WI38 (cell line): ENCODE data around the gene XRRA1.
A peak's percentile ranks its signal among the peaks of the same experiment; 100 is the strongest.

ENCODE experiments used
- H3K4me3 ChIP-seq: 2 replicates; pipeline ENCODE4 v1.5.1; 2011; ENCODE audit warnings: low read depth, mild to moderate bottlenecking, control low read depth, low read length
- CTCF ChIP-seq: IDR thresholded peaks from 2 replicates; pipeline ENCODE4 v1.5.1; 2012; ENCODE audit warnings: low read depth, mild to moderate bottlenecking, control low read depth, low read length

XRRA1 gene

GRCh38 chr11:74957937-74958629, 9.2 kb upstream of the XRRA1 start:
- TF ChIP-seq CTCF: no peak
- no peak overlapping the region for H3K4me3 ChIP-seq

GRCh38 chr11:74956397-74957015, 7.6 kb upstream of the XRRA1 start:
- no peak for TF ChIP-seq CTCF
- no peak overlapping the region for H3K4me3 ChIP-seq

- no peak overlapping the region for H3K4me3 ChIP-seq
- no peak for TF ChIP-seq CTCF
Observed at GRCh38 chr11:74954199-74954598, 5.3 kb upstream of the XRRA1 start.

- no peak for TF ChIP-seq CTCF
- H3K4me3 ChIP-seq: no peak overlapping the region
Observed at GRCh38 chr11:74953451-74953850, 4.6 kb upstream of the XRRA1 start.

- H3K4me3 ChIP-seq: no peak overlapping the region
- TF ChIP-seq CTCF: no peak
Observed at GRCh38 chr11:74952752-74953151, 3.9 kb upstream of the XRRA1 start.

GRCh38 chr11:74951226-74951625, 2.3 kb upstream of the XRRA1 start:
- no peak for TF ChIP-seq CTCF
- H3K4me3 ChIP-seq: no peak overlapping the region

- no peak for TF ChIP-seq CTCF
- peak overlapping the region; percentile 97 for H3K4me3 ChIP-seq
Observed at GRCh38 chr11:74950374-74950969, 1.6 kb upstream of the XRRA1 start.
